ENCODE measurements around the gene YEATS2.
"Not testable (repeated sequence)": the region's sequence is repeated elsewhere in the genome, so short reads cannot be mapped to it uniquely, and the experiment has no call there.

The YEATS2 gene

GRCh38 chr3:183777016-183777618 lies 79.5 kb downstream of the YEATS2 start:
- no peak for DNase-seq (ENCODE audit: low read depth)

- DNase-seq (ENCODE audit: low read depth) = peak; percentile 85
These were observed 82.4 kb downstream of the YEATS2 start for GRCh38 chr3:183779896-183780465.

GRCh38 chr3:183781246-183781645 lies 83.6 kb downstream of the YEATS2 start:
- DNase-seq (ENCODE audit: low read depth) = no peak

GRCh38 chr3:183782576-183783276 lies 85.1 kb downstream of the YEATS2 start:
- DNase-seq (ENCODE audit: low read depth) = no peak

GRCh38 chr3:183784503-183784902 lies 86.9 kb downstream of the YEATS2 start:
- DNase-seq (ENCODE audit: low read depth) = not testable (repeated sequence)

GRCh38 chr3:183789826-183790225 lies 92.2 kb downstream of the YEATS2 start:
- DNase-seq (ENCODE audit: low read depth) = no peak

- DNase-seq (ENCODE audit: low read depth) = no peak
These were observed 93.1 kb downstream of the YEATS2 start for GRCh38 chr3:183790700-183791099.

- DNase-seq (ENCODE audit: low read depth) = no peak
These were observed 95.4 kb downstream of the YEATS2 start for GRCh38 chr3:183792976-183793375.

- no peak for DNase-seq (ENCODE audit: low read depth)
These were observed 96.9 kb downstream of the YEATS2 start for GRCh38 chr3:183794452-183794851.

GRCh38 chr3:183796372-183796771 lies 98.8 kb downstream of the YEATS2 start:
- DNase-seq (ENCODE audit: low read depth) = no peak

GRCh38 chr3:183797996-183798395 lies 100.4 kb downstream of the YEATS2 start:
- DNase-seq (ENCODE audit: low read depth) = no peak

- DNase-seq (ENCODE audit: low read depth) = no peak
These were observed 101.9 kb downstream of the YEATS2 start for GRCh38 chr3:183799461-183799860.

- DNase-seq (ENCODE audit: low read depth) = no peak
These were observed 102.8 kb downstream of the YEATS2 start for GRCh38 chr3:183800243-183800863.

GRCh38 chr3:183801601-183802000 lies 104.0 kb downstream of the YEATS2 start:
- DNase-seq (ENCODE audit: low read depth) = no peak

GRCh38 chr3:183802989-183803388 lies 105.4 kb downstream of the YEATS2 start:
- peak; percentile 42 for DNase-seq (ENCODE audit: low read depth)

GRCh38 chr3:183807209-183807728 lies 109.7 kb downstream of the YEATS2 start:
- DNase-seq (ENCODE audit: low read depth) = no peak

- DNase-seq (ENCODE audit: low read depth) = no peak
These were observed 110.3 kb downstream of the YEATS2 start for GRCh38 chr3:183807881-183808280.

GRCh38 chr3:183808355-183808754 lies 110.8 kb downstream of the YEATS2 start:
- no peak for DNase-seq (ENCODE audit: low read depth)

- DNase-seq (ENCODE audit: low read depth) = no peak
These were observed 111.7 kb downstream of the YEATS2 start for GRCh38 chr3:183809270-183809669.

GRCh38 chr3:183810643-183811594 lies 113.3 kb downstream of the YEATS2 start:
- no peak for DNase-seq (ENCODE audit: low read depth)

GRCh38 chr3:183811638-183812037 lies 114.0 kb downstream of the YEATS2 start:
- DNase-seq (ENCODE audit: low read depth) = no peak

All from amniotic epithelial cell (primary cell).